Thymus (tissue), 11 donors: ENCODE results near the gene TCP11. TPM values are rescaled to one million over a fixed set of nuclear protein-coding genes. Genes with fewer than 3 reads are reported as not detected.

Source experiments
- DNase-seq, 9 donors: peaks; one replicate each; pipeline ENCODE4 v3.0.0-alpha.2; 2013; ENCODE audit warnings: low spot score in 9 of 9, low read depth in 6 of 9, missing footprints in 1 of 9
- H3K27ac ChIP-seq, 2 donors: one replicate each; pipeline ENCODE4 v1.5.1; 2013; ENCODE audit warnings: control low read depth in 1 of 2, low read depth in 1 of 2, low read length in 1 of 2, mild to moderate bottlenecking in 1 of 2, moderate library complexity in 1 of 2
- H3K27me3 ChIP-seq, 2 donors: one replicate each; pipeline ENCODE4 v1.5.1; 2013; ENCODE audit warnings: low read length in 1 of 2; ENCODE audit not compliant: control insufficient read depth in 2 of 2, insufficient read depth in 1 of 2
- H3K36me3 ChIP-seq, 2 donors: one replicate each; pipeline ENCODE4 v1.5.1; 2013; ENCODE audit warnings: low read length in 1 of 2, mild to moderate bottlenecking in 1 of 2, moderate library complexity in 1 of 2; ENCODE audit not compliant: control insufficient read depth in 2 of 2, insufficient read depth in 2 of 2
- H3K4me1 ChIP-seq, 2 donors: one replicate each; pipeline ENCODE4 v1.5.1; 2013; ENCODE audit warnings: low read length in 2 of 2; ENCODE audit not compliant: control insufficient read depth in 2 of 2, insufficient read depth in 2 of 2
- H3K4me3 ChIP-seq, 2 donors: one replicate each; pipeline ENCODE4 v1.5.1; 2013; ENCODE audit warnings: low read length in 2 of 2, control low read depth in 1 of 2, mild to moderate bottlenecking in 1 of 2
- H3K9me3 ChIP-seq, 2 donors: one replicate each; pipeline ENCODE4 v1.5.1; 2013; ENCODE audit warnings: low read length in 1 of 2, mild to moderate bottlenecking in 1 of 2; ENCODE audit not compliant: control insufficient read depth in 2 of 2, insufficient read depth in 1 of 2
- WGBS: extraction: QIAGEN DNeasy Blood & Tissue Kit; methylation state at CpG from one replicate; pipeline ENCODE4 v1.1.7; 2013; 5-methylcytosine and 5-hydroxymethylcytosine counted together
- polyA plus RNA-seq: library from polyadenylated mRNA; stranded (reverse); fragments of 200-250 nt; gene quantifications from one replicate; pipeline ENCODE4 v1.2.3, GENCODE V29; 2013
- total RNA-seq: library from RNA; stranded (reverse); fragments of 120-200 nt; gene quantifications from one replicate; pipeline ENCODE4 v1.2.4, GENCODE V29; 2013
- donor health status: healthy.

Gene TCP11
- total and polyA plus RNA-seq, 2 donors = 0.30 to 0.33 TPM

DNA sequence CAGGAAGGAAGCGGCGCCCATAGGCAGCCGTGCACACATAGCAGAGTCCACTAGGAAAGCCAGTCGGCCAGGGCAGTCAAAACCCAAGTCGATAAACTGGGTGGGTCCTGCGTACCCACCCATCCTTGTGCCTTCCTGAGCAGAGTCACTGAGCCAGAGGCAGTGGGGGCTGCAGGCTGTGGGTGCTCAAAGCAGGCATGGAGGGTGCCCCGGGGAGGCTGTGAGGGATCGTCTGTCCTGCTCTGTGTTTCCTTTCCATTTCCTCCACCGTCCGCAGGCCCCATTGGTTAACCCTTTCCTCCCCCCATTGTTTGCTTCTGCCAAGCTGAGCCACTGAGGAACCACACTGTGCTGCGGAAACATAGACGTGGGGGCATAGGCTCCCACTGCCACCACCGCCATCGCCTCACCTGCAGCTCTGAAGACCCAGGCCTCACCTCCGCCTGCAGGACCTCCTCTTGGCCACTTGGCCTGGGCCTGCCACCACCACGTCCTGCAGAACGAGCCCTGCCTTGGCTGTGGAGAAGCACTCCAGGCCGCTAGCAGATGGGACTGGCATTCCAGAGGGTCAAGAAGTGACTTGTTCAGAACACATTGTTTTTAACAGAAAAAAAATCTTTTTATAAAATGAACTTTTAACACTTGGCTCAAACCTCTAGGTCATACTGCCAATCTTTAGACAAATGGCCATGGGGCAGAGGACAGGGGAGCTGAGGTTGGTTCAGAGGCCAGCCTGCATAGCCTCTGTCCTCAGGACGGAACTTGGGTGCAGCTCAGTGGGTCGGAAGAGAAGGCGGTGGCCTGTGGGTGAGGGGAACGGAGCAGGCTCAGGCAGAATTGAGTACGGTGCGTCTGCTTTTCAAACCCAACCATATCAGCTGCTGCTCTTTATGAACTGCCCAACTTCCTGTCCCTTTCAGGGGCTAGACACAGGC lies 52.6 kb downstream of the TCP11 start:
- 94% methylated on average over 24 of the region's 24 CpGs for WGBS
- no peaks in the 10 kb centered on the region for H3K4me1 ChIP-seq
- no peak overlapping the region for H3K4me3 ChIP-seq
- H3K27me3 ChIP-seq = no peaks in the 10 kb centered on the region
- H3K27ac ChIP-seq = no peak overlapping the region
- no peaks in the 10 kb centered on the region for H3K9me3 ChIP-seq
- no peak for DNase-seq
- peaks cover 24 to 50% of the 10 kb centered on the region in 2 donors for H3K36me3 ChIP-seq

DNA sequence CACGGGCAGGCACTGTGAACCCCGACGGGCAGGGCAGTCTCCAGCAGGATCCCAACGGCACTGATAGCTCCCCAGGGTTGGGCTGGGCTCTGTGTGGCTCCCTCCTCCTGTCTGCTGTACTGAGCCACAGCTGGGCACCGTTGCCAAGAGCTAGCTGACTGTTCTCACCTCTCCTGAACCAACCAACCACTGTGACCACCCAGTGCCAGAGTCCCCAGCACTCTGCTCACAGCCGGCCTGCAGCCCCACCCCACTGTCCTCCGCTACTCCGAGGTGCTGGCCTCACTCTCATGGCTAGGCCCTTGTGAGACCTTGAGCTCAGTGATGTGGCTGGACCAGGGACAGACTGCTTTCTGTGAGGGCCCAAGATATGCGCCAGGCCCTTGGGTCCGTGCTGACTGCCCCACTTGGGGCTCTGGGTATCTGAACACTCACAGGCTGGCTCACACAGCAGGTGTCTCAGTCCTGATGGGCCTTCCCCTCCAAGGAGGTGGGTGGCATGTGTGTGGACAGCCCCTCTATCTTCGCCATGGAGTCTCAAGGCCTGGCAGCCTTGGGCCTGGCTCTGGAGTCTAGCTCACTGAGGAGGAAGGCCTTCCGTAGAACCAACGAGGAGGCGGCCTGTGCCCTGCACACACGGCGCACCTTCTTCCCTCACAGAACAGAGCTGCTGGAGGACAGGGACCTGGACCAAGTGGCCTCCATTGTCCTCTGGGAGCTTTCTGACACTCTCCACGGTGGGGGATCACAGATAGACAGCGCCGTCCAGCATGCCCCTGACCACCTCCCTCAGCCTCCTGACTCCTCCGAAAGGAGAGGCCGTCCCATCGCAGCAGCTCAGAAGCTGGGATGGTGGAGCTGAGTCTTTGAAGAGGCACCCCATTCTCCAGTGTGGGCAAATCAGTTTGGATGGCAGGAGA lies 53.5 kb downstream of the TCP11 start:
- no peak for DNase-seq
- WGBS = 97% methylated on average over 22 of the region's 22 CpGs
- H3K9me3 ChIP-seq = no peaks in the 10 kb centered on the region
- H3K4me3 ChIP-seq = no peak overlapping the region
- H3K4me1 ChIP-seq = no peaks in the 10 kb centered on the region
- H3K36me3 ChIP-seq = peaks cover 30 to 59% of the 10 kb centered on the region in 2 donors
- H3K27me3 ChIP-seq = no peaks in the 10 kb centered on the region
- H3K27ac ChIP-seq = no peak overlapping the region

DNA sequence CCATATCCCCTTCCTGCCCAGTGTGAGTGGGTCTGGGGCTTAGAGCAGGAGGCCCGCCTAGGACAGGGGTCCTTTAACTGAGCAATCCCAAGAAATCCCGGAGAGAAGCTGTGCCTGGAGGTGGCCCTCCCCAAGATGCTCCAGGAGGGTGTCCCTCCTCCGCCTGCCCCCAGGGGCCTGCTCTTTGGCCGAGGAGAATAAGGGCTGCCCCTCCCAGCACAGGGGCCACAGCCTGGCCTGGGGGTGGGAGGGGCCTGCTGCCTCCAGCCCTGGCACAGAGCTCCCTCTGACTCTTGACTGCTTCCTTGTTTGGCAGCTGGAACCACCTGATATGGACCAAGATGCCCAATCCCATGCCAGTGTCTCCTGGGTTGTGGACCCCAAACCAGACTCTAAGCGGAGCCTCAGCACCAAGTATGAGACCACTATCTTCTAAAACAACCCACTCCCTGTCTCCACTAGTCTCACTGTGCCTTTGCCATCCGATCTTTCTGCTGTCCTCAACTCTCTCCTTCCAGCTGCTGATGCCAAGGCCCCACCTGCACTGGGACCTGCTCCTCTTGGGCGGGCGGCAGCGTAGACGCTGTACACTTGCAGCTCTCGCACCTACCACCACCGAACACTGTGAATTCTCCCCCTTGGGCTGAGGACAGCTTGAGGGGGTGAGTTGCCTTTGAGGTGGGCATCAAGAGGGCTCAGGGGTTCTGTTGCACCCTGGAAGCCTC lies 54.3 kb downstream of the TCP11 start:
- Histone ChIP-seq H3K4me3 (no peak overlapping the region), H3K9me3 (no peaks in the 10 kb centered on the region), H3K36me3 (peaks cover 30 to 65% of the 10 kb centered on the region in 2 donors), H3K27me3 (no peaks in the 10 kb centered on the region), H3K27ac (no peak overlapping the region), H3K4me1 (no peaks in the 10 kb centered on the region)
- DNase-seq = no peak
- WGBS = 98% methylated on average over 12 of the region's 12 CpGs

DNA sequence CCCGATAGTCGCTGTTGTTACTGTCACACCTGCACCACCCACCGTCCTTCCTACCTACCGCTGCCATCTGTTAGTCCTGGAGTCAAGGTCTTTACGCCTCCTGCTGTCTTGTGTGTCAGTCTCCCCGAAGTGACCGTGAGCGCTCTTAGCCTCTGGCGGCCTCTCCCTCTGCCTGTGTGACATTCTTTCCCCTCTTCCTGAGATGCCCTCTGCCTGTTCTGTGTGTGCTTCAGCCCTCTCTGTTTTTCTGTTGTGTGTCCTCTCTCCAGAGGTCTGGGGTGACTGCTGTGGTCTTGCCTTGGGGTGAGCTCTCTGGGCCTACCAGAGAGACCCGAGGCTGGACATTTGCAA lies 54.9 kb downstream of the TCP11 start:
- H3K27me3 ChIP-seq = no peaks in the 10 kb centered on the region
- no peak overlapping the region for H3K4me3 ChIP-seq
- DNase-seq = no peak
- H3K4me1 ChIP-seq = peaks cover 0 to 4% of the 10 kb centered on the region in 2 donors
- 94% methylated on average over 10 of the region's 10 CpGs for WGBS
- H3K9me3 ChIP-seq = no peaks in the 10 kb centered on the region
- peaks cover 30 to 70% of the 10 kb centered on the region in 2 donors for H3K36me3 ChIP-seq
- H3K27ac ChIP-seq = no peak overlapping the region

DNA sequence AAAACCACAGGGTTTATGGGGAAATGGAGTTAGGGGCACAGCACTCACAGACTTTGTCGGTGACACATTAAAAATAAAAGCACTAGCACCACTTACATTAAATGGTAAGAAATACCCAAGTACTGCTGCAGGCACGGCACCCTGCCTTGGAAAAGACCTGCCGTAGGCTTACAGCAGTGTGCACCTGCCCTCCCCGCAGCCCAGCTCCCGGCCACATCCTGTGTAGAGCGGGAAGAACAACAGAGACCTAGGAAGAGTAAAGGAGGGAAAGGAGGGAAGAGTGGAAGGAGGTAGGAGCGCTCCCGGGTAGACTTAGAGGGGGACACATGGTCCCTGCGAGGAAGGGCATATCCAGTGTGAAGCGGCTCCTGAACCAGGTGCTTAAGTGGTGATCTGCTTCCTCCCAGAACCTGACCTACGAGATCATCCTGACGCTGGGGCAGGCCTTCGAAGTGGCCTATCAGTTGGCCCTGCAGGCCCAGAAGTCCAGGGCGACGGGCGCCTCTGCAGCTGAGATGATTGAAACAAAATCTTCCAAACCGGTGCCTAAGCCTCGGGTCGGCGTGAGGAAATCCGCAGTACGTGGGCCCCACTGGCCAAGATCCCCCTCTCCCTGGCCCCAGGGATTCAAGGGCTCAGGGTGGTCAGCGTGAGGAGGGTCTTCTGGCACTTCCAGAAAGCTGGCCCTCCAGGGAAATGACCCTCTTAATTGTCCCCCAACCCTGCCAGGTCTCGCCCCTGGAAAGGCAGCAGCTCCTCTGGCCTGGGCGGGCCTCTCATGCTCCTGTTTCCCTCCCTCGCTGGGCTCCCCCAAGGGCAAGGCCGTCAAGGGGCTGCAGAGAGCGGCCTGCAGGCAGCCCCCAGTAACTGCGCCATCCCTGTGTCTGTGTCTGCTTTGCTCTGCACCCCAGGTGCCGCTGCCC lies 55.5 kb downstream of the TCP11 start:
- 97% methylated on average over 30 of the region's 30 CpGs for WGBS
- Histone ChIP-seq H3K4me1 (peaks cover 0 to 6% of the 10 kb centered on the region in 2 donors), H3K9me3 (no peaks in the 10 kb centered on the region), H3K27me3 (no peaks in the 10 kb centered on the region), H3K36me3 (peaks cover 34 to 76% of the 10 kb centered on the region in 2 donors), H3K4me3 (no peak overlapping the region), H3K27ac (no peak overlapping the region)
- no peak for DNase-seq

DNA sequence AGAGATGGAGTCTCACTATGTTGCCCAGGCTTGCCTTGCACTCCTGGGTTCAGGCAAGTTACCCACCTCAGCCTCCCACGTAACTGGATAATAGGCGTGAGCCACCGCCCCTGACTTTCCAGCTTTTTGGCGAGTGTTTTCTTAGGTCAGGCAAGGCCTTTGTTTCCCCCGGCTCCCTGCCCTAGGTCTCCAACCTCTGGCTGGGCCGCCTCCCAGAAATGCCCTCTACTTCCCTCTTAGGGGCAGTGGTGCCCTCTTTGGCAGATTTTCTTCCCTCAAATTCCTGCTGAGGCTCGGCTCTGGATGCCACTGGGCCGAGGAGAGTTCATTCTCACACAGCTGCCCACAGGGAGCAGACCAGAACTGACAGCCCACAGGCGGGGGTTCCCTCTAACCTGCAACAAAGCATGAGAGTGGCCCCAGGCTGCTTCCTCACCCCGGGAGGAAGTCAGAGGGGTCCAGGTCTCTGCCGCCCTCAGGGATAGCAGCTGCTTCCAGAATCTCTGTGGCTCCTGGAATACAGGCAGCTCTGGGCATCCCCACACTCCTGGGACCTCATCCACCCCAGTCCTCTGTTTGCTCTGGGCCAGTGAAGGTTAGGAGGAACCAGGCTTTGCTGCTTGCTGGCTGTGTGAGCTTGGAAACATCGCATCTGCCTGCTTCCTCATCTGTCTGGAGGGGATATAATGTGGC lies 56.5 kb downstream of the TCP11 start:
- Histone ChIP-seq H3K27me3 (no peaks in the 10 kb centered on the region), H3K4me1 (peaks cover 0 to 6% of the 10 kb centered on the region in 2 donors), H3K36me3 (peaks cover 39 to 85% of the 10 kb centered on the region in 2 donors), H3K4me3 (no peak overlapping the region), H3K9me3 (no peaks in the 10 kb centered on the region), H3K27ac (no peak overlapping the region)
- no peak for DNase-seq
- 94% methylated on average over 12 of the region's 12 CpGs for WGBS

DNA sequence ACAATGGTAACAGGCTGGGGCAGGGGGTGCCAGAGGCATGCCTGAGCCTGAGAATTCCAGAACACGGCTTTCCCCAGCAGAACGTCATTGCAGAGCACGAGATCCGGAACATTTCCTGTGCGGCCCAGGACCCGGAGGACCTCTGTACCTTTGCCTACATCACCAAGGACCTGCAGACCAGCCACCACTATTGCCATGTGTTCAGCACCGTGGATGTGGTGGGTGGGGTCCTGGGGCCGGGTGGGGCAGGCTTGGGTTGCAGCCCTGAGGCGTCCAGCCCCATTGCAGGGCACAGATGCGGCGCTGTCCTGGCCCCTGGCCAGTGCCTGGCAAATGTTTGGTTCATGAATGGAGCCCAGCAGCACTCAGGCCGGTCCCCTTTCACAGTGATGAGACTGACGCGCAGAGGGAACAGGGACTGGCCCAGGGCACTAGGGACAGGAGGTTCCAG lies 57.1 kb downstream of the TCP11 start:
- DNase-seq = no peak
- WGBS = 96% methylated on average over 14 of the region's 14 CpGs
- no peaks in the 10 kb centered on the region for H3K9me3 ChIP-seq
- H3K27me3 ChIP-seq = no peaks in the 10 kb centered on the region
- no peak overlapping the region for H3K27ac ChIP-seq
- H3K36me3 ChIP-seq = peaks cover 45 to 87% of the 10 kb centered on the region in 2 donors
- no peak overlapping the region for H3K4me3 ChIP-seq
- H3K4me1 ChIP-seq = peaks cover 0 to 6% of the 10 kb centered on the region in 2 donors
